ENCODE data around the gene PHPT1.
A peak's percentile ranks its signal among the peaks of the same experiment; 100 is the strongest.

PHPT1 gene

DNA sequence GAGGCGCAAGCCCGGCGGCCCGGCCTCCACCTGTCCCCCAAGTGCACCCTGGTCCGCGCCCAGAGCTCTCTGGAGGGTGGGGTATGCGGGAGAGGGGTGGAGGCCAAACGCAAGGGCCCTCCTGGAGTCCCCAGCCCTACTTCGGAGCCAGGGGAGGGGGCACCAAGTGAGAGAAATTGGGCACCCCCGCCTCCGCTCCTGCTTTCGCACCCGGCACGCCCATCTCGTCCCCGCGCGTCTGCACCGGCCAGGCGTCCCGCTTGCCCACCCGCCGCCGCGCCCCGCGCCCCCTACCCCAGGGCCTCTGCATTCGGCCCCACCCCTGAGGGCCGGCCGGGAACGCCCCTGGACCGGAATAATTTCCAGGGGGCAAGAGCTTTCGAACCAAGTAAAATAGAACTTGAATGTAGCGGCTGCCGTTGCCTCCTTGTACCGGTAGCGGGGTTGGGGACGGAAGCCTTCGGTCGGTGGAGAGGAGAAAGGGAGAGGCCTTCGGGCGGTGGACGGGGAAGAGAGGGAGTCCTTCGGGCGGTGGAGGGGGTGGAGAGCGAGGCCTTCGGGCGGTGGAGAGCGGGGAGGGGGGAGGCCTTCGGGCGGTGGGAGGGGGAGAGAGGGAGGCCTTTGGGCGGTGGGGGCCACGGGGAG, 694 bp upstream of the PHPT1 start:
- H3K9me3 ChIP-seq (ENCODE audit: severe bottlenecking): no peaks in the 10 kb centered on the region
- H3K27ac ChIP-seq (ENCODE audit: poor library complexity, severe bottlenecking): peak overlapping the region; percentile 78
- 0 out of 3 replicates have a peak, but pooled peaks have one; percentile 2 for ATAC-seq (ENCODE audit: low read depth)
- H3K36me3 ChIP-seq (ENCODE audit: low read depth): peaks cover 16% of the 10 kb centered on the region
- H3K27me3 ChIP-seq (ENCODE audit: insufficient read depth, poor library complexity, severe bottlenecking): peaks cover 21% of the 10 kb centered on the region
- peak overlapping the region; percentile 58 for H3K4me3 ChIP-seq (ENCODE audit: severe bottlenecking)
- TF ChIP-seq, protein P1, sequence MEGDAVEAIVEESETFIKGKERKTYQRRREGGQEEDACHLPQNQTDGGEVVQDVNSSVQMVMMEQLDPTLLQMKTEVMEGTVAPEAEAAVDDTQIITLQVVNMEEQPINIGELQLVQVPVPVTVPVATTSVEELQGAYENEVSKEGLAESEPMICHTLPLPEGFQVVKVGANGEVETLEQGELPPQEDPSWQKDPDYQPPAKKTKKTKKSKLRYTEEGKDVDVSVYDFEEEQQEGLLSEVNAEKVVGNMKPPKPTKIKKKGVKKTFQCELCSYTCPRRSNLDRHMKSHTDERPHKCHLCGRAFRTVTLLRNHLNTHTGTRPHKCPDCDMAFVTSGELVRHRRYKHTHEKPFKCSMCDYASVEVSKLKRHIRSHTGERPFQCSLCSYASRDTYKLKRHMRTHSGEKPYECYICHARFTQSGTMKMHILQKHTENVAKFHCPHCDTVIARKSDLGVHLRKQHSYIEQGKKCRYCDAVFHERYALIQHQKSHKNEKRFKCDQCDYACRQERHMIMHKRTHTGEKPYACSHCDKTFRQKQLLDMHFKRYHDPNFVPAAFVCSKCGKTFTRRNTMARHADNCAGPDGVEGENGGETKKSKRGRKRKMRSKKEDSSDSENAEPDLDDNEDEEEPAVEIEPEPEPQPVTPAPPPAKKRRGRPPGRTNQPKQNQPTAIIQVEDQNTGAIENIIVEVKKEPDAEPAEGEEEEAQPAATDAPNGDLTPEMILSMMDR (IDR thresholded peaks at IDR 0.05; ENCODE audit: poor library complexity, severe bottlenecking): no peak
- DNase-seq (ENCODE audit: low spot score): no peak
- no peaks in the 10 kb centered on the region for H3K4me1 ChIP-seq (ENCODE audit: insufficient read depth, poor library complexity, severe bottlenecking)

- TF ChIP-seq, protein P1 (IDR thresholded peaks at IDR 0.05; ENCODE audit: poor library complexity, severe bottlenecking): no peak
- no peaks in the 10 kb centered on the region for H3K9me3 ChIP-seq (ENCODE audit: severe bottlenecking)
- no peak for DNase-seq (ENCODE audit: low spot score)
- H3K4me3 ChIP-seq (ENCODE audit: severe bottlenecking): peak overlapping the region; percentile 58
- peaks cover 16% of the 10 kb centered on the region for H3K36me3 ChIP-seq (ENCODE audit: low read depth)
- ATAC-seq (ENCODE audit: low read depth): no peak
- no peaks in the 10 kb centered on the region for H3K4me1 ChIP-seq (ENCODE audit: insufficient read depth, poor library complexity, severe bottlenecking)
- peaks cover 11% of the 10 kb centered on the region for H3K27me3 ChIP-seq (ENCODE audit: insufficient read depth, poor library complexity, severe bottlenecking)
- peak overlapping the region; percentile 78 for H3K27ac ChIP-seq (ENCODE audit: poor library complexity, severe bottlenecking)
Observed at GRCh38 chr9:136849960-136850865, 1.0 kb downstream of the PHPT1 start.

DNA sequence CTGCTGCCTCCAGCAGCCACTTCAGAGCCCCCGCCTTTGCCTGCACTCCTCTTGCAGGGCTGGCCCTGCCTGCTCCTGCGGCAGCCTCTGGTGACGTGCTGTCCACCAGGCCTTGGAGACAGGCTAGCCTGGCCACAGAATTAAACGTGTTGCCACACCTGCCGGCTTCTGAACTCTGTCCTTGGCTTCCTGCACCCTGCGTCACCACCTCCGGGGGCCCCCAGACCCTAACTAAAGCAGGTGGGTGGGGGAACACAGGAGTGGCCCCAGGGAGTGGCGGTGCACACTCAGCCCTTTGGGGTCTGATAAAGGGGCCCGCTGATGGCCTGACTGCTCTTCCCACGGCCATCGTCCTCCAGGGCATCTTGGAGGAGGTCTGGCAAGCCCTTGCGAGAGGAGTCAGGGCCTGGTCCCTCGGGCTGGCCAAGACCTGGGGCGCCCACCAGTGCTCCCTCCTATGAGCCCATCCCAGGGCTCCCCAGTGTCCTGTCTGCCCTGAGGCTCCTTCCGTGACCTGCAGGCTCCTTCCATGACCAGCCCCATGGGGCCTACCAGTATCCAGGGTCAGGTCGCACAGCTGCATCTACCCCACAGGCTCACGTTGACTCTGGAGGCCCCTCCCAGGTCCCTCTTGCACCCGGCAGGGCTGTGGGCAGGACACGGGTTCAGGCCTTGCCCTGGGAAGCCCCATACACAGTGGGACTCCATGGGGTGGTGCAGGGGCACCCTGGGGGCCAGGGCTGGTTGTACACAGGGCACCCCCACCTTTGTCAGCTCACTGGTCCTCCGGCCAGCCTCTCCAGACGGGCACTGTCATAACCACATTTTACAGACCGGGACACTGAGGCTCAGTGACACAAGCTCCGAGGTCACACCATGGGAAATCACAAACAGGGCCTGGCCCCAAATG, 1.9 kb downstream of the PHPT1 start:
- Histone ChIP-seq H3K27me3 (ENCODE audit: insufficient read depth, poor library complexity, severe bottlenecking) (peaks cover 4% of the 10 kb centered on the region), H3K36me3 (ENCODE audit: low read depth) (peaks cover 16% of the 10 kb centered on the region), H3K4me3 (ENCODE audit: severe bottlenecking) (no peak overlapping the region), H3K9me3 (ENCODE audit: severe bottlenecking) (no peaks in the 10 kb centered on the region), H3K27ac (ENCODE audit: poor library complexity, severe bottlenecking) (no peak overlapping the region), H3K4me1 (ENCODE audit: insufficient read depth, poor library complexity, severe bottlenecking) (no peaks in the 10 kb centered on the region)
- ATAC-seq (ENCODE audit: low read depth): no peak
- TF ChIP-seq, protein P1 (IDR thresholded peaks at IDR 0.05; ENCODE audit: poor library complexity, severe bottlenecking): no peak
- DNase-seq (ENCODE audit: low spot score): no peak

- DNase-seq (ENCODE audit: low spot score) (no peak), ATAC-seq (ENCODE audit: low read depth) (no peak)
- Histone ChIP-seq H3K36me3 (ENCODE audit: low read depth) (peaks cover 16% of the 10 kb centered on the region), H3K4me1 (ENCODE audit: insufficient read depth, poor library complexity, severe bottlenecking) (no peaks in the 10 kb centered on the region), H3K9me3 (ENCODE audit: severe bottlenecking) (no peaks in the 10 kb centered on the region), H3K4me3 (ENCODE audit: severe bottlenecking) (no peak within 1 kb of the TSS), H3K27ac (ENCODE audit: poor library complexity, severe bottlenecking) (no peak within 1 kb of the TSS), H3K27me3 (ENCODE audit: insufficient read depth, poor library complexity, severe bottlenecking) (no peaks in the 10 kb centered on the region)
- TF ChIP-seq, protein P1 (IDR thresholded peaks at IDR 0.05; ENCODE audit: poor library complexity, severe bottlenecking): no peak
Observed at GRCh38 chr9:136851941-136852663, 2.9 kb downstream of the PHPT1 start, which contains the start of gene MAMDC4. Gene MAMDC4 (plus strand): TSS chr9:136852346. CDS start chr9:136852417, 71 bp downstream.
